ENCODE results near the gene TCP11L2. TPM values are rescaled to one million over a fixed set of nuclear protein-coding genes. Genes with fewer than 3 reads are reported as not detected.

TCP11L2 gene
- total and polyA plus RNA-seq, 2 of the 4 experiments (the other 2 are of a cell fraction), result 7.3 to 32.8 TPM

- CTCF ChIA-PET, result no interaction called here
These were observed 11.9 kb upstream of the TCP11L2 start for GRCh38 chr12:106290666-106291065.

More at GRCh38 chr12:106290666-106291065, 11.9 kb upstream of the TCP11L2 start:
- POLR2A ChIA-PET (ENCODE audit: unreplicated experiment), result no interaction called here
- Histone ChIP-seq H3K36me3 (ENCODE audit: control insufficient read depth, insufficient read depth, low read length) (no peaks in the 10 kb centered on the region), H3K27ac (ENCODE audit: insufficient read depth, low read length) (no peak overlapping the region), H3K23ac (ENCODE audit: low read depth, low read length) (no peak overlapping the region; the same call in 1 of the 2 replicates), H3K4me2 (ENCODE audit: low read depth, low read length) (no peak overlapping the region), H2BK15ac (ENCODE audit: low read depth, low read length) (no peak overlapping the region), H3K9me1 (ENCODE audit: insufficient read depth, low read length) (peaks cover 15% of the 10 kb centered on the region), H2AFZ (replicated peaks; ENCODE audit: low read length, poor library complexity) (no peak overlapping the region), H3K4me3 (ENCODE audit: insufficient read depth, low read depth, low read length) (no peak overlapping the region), H4K20me1 (ENCODE audit: insufficient read depth, low read length) (no peaks in the 10 kb centered on the region), H3K9ac (ENCODE audit: low read depth, low read length) (no peak overlapping the region), H4K91ac (ENCODE audit: insufficient read depth, low read depth, low read length) (peak overlapping the region; percentile 32), H4K5ac (ENCODE audit: low read depth, low read length) (no peak overlapping the region), H2AK5ac (ENCODE audit: low read depth, low read length) (no peak overlapping the region; the same call in 1 of the 2 replicates), H3K4me1 (ENCODE audit: control insufficient read depth, insufficient read depth, low read length) (peaks cover 8% of the 10 kb centered on the region), H3K18ac (ENCODE audit: low read depth, low read length) (no peak overlapping the region), H3K4ac (ENCODE audit: low read depth, low read length) (peak overlapping the region; percentile 40), H3K79me1 (ENCODE audit: low read depth in 1 of 2, low read length in 2 of 2) (no peaks in the 10 kb centered on the region), H2BK20ac (ENCODE audit: low read depth, low read length) (peak overlapping the region; percentile 86; the same call in 1 of the 2 replicates), H2BK120ac (ENCODE audit: low read depth, low read length) (peak overlapping the region; percentile 60), H4K8ac (ENCODE audit: low read depth in 2 of 2, low read length in 2 of 2) (no peak overlapping the region), H3K27me3 (ENCODE audit: control insufficient read depth, insufficient read depth, low read length) (no peaks in the 10 kb centered on the region), H3K9me3 (ENCODE audit: control insufficient read depth, insufficient read depth, low read length) (no peaks in the 10 kb centered on the region), H2BK5ac (ENCODE audit: low read depth, low read length, poor library complexity, severe bottlenecking) (no peak overlapping the region), H2AK9ac (replicated peaks; ENCODE audit: low read depth, low read length, poor library complexity) (no peak overlapping the region), H3K56ac (ENCODE audit: extremely low read depth, insufficient read depth, low read length) (no peak overlapping the region), H3K14ac (replicated peaks; ENCODE audit: low read depth, low read length) (0 out of 2 replicates have a peak overlapping the region, but pooled peaks have one; percentile 32)
- in situ Hi-C loops (cut with MboI; ENCODE audit: low sequenced_read_pairs), result no loop called here
- no peak for ATAC-seq (ENCODE audit: low read depth)
- WGBS, 2 experiments (ENCODE audit: extremely low coverage in 2 of 2, insufficient read length in 1 of 2), result no CpG with 5 or more reads among the region's 2 CpGs
- intact Hi-C loops (cut with micrococcal nuclease), result no loop called here
- BruUV-seq (replicated peaks), result no TSS peak
- TF ChIP-seq RFX5 (IDR thresholded peaks at IDR 0.05; ENCODE audit: low read depth, low read length), result no peak
- TF ChIP-seq NFE2L2 (IDR thresholded peaks at IDR 0.05; ENCODE audit: low read depth, low read length), result no peak
- no peak for TF ChIP-seq CHD1 (IDR thresholded peaks at IDR 0.05; ENCODE audit: low read depth, low read length)
- no peak for TF ChIP-seq RCOR1 (IDR thresholded peaks at IDR 0.05; ENCODE audit: insufficient replicate concordance, low read length)
- no peak for DNase-seq
- dilution Hi-C loops (cut with HindIII; ENCODE audit: low sequenced_read_pairs, unreplicated experiment), result no loop called here

Measured in IMR-90 (cell line).